Testis (tissue), 2 donors: ENCODE data around the gene ARMC2.

Source experiments
- POLR2A ChIP-seq: fragments of 450-650 bp; IDR thresholded peaks from one replicate; pipeline ENCODE4 v1.6.1; 2017; ENCODE audit warnings: antibody characterized with exemption, mild to moderate bottlenecking, moderate library complexity
- TF ChIP-seq, protein P1 (sequence below), 3 experiments: fragments of 450-650 bp in 2 of 3; fragments of 200-600 bp in 1 of 3; sonication (generic) in 1 of 3; IDR thresholded peaks; one replicate each; pipeline ENCODE4 v1.5.1; 2016 to 2019; ENCODE audit warnings: antibody characterized with exemption in 3 of 3, mild to moderate bottlenecking in 2 of 3, moderate library complexity in 1 of 3

DNA sequence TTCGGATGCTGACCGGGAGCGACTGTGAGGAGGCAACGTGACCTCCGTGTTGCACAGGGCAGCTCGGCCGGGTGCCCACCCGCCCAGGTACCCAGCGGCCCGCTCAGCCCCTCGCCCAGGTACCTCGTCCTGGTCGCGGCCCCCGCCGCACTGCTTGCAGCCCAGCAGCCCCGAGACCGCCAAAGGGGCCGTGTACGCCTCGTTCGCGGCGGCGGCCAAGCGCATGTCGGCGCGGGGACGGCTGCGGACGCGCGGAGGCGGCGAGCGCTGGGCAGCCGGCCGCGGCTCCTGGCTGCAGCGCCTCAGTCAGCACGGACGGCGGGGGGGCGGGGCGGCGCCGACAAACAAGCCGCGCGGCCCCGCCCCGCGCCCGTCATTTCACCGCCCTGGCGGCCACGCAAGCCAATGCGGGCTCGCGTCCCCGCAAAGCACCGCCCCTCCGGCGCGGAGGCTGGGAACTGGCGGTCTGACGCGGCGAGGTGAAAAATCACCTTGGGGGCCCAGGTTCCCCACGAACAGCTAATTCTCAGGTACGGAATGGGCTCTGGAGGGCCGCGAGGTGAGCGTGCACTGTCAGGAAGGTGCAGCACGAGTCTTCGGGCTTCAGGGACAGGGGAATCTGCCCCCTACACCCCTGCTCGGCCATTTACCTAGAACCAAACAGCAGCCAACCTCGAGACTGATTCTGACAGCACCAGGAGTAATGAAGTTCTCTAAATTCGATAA, 161.2 kb downstream of the ARMC2 start:
- TF ChIP-seq, protein P1, sequence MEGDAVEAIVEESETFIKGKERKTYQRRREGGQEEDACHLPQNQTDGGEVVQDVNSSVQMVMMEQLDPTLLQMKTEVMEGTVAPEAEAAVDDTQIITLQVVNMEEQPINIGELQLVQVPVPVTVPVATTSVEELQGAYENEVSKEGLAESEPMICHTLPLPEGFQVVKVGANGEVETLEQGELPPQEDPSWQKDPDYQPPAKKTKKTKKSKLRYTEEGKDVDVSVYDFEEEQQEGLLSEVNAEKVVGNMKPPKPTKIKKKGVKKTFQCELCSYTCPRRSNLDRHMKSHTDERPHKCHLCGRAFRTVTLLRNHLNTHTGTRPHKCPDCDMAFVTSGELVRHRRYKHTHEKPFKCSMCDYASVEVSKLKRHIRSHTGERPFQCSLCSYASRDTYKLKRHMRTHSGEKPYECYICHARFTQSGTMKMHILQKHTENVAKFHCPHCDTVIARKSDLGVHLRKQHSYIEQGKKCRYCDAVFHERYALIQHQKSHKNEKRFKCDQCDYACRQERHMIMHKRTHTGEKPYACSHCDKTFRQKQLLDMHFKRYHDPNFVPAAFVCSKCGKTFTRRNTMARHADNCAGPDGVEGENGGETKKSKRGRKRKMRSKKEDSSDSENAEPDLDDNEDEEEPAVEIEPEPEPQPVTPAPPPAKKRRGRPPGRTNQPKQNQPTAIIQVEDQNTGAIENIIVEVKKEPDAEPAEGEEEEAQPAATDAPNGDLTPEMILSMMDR (IDR thresholded peaks at IDR 0.05) = peak in 2 of 3 experiments; percentile 70 to 74
- peak; percentile 79 for TF ChIP-seq POLR2A
